Stimulated activated CD4-positive, alpha-beta T cell treated with anti-CD3 and anti-CD28 coated beads, Interleukin-4, amount 100 ng/mL, for 48 hours (primary cell): Measurements from ENCODE around the gene FRAT1.
A peak's percentile ranks its signal among the peaks of the same experiment; 100 is the strongest.
"Not testable (repeated sequence)": the region's sequence is repeated elsewhere in the genome, so short reads cannot be mapped to it uniquely, and the experiment has no call there.

Experiments used
- DNase-seq, 2 donors: peaks; one replicate each; pipeline ENCODE4 v3.0.0-alpha.2; 2020; ENCODE audit warnings: low read depth in 2 of 2

The FRAT1 gene

GRCh38 chr10:97334370-97335175 lies 15.5 kb downstream of the FRAT1 start, which contains the start of gene FRAT2:
FRAT2 (minus strand) TSS chr10:97334729; CDS start chr10:97334572, 157 bp downstream.
- peak; percentile 76 to 82 for DNase-seq

GRCh38 chr10:97335188-97335619 lies 16.1 kb downstream of the FRAT1 start:
- no peak for DNase-seq

- no peak for DNase-seq
These were observed 16.9 kb downstream of the FRAT1 start for GRCh38 chr10:97336006-97336405.

GRCh38 chr10:97336446-97336845 lies 17.4 kb downstream of the FRAT1 start:
- no peak for DNase-seq

GRCh38 chr10:97336942-97337831 lies 18.1 kb downstream of the FRAT1 start:
- no peak for DNase-seq

GRCh38 chr10:97338041-97338440 lies 19.0 kb downstream of the FRAT1 start:
- no peak for DNase-seq

- no peak for DNase-seq
These were observed 22.3 kb downstream of the FRAT1 start for GRCh38 chr10:97341416-97341815.

- not testable (repeated sequence) for DNase-seq
These were observed 24.6 kb downstream of the FRAT1 start for GRCh38 chr10:97343664-97344063.

- no peak for DNase-seq
These were observed 28.2 kb downstream of the FRAT1 start for GRCh38 chr10:97347317-97347716.

GRCh38 chr10:97349752-97350513 lies 30.9 kb downstream of the FRAT1 start:
- DNase-seq, result no peak

- no peak for DNase-seq
These were observed 34.9 kb downstream of the FRAT1 start for GRCh38 chr10:97353945-97354344.

- DNase-seq, result no peak
These were observed 36.5 kb downstream of the FRAT1 start for GRCh38 chr10:97355571-97355975.

GRCh38 chr10:97356318-97356914 lies 37.3 kb downstream of the FRAT1 start:
- no peak for DNase-seq

GRCh38 chr10:97356918-97357317 lies 37.8 kb downstream of the FRAT1 start:
- DNase-seq, result no peak

- no peak for DNase-seq
These were observed 39.3 kb downstream of the FRAT1 start for GRCh38 chr10:97358349-97358748.

- DNase-seq, result no peak
These were observed 39.7 kb downstream of the FRAT1 start for GRCh38 chr10:97358781-97359180.

GRCh38 chr10:97360705-97361536 lies 41.9 kb downstream of the FRAT1 start:
- no peak for DNase-seq

- no peak for DNase-seq
These were observed 42.4 kb downstream of the FRAT1 start for GRCh38 chr10:97361537-97361901.

GRCh38 chr10:97362310-97363033 lies 43.4 kb downstream of the FRAT1 start:
- DNase-seq, result no peak

GRCh38 chr10:97363071-97363470 lies 44.0 kb downstream of the FRAT1 start:
- DNase-seq, result no peak
